A549 (cell line): ENCODE results near the gene R3HDM2. TPM values are rescaled to one million over a fixed set of nuclear protein-coding genes. Genes with fewer than 3 reads are reported as not detected.
A peak's percentile ranks its signal among the peaks of the same experiment; 100 is the strongest.
"Not testable (repeated sequence)": the region's sequence is repeated elsewhere in the genome, so short reads cannot be mapped to it uniquely, and the experiment has no call there.

Experiments
- ATAC-seq, 2 experiments: fragments of 200-7000 bp in 1 of 2; fragments of >200 bp in 1 of 2; cut with Nextera tagmentation in 1 of 2; cut with Tn5 transposase in 1 of 2; 3 replicates each; pipeline versions ENCODE4 v1.8.0 to v1.9.1; 2018 to 2020; ENCODE audit warnings: mild to moderate bottlenecking in 1 of 2, moderate library complexity in 1 of 2
- CTCF ChIA-PET: fragments of 300-600 bp; sonication (Branson Sonifier 250); formaldehyde crosslinking; extraction: SDS; loops from one replicate; lab custom pipeline; 2021; ENCODE audit warnings: antibody characterized with exemption, inconsistent platforms; lab: Yijun Ruan, JAX
- POLR2A ChIA-PET: fragments of 350-600 bp; formaldehyde crosslinking; extraction: SDS; loops from one replicate; lab custom pipeline; 2021; ENCODE audit warnings: antibody characterized with exemption, inconsistent platforms; lab: Yijun Ruan, JAX
- DNase-seq, 2 experiments: peaks; one replicate each; pipeline versions ENCODE4 v3.0.0 to v3.0.0-alpha.2; 2011 to 2016; ENCODE audit warnings: low read depth in 1 of 2, low spot score in 1 of 2
- FAIRE-seq: peaks from 2 replicates; lab custom pipeline; 2011; peaks lifted over from hg19 to GRCh38; lab: Jason Lieb, UNC
- H3K27ac ChIP-seq, 2 experiments: fragments of >200 bp; sonication (Bioruptor Twin); formaldehyde crosslinking; 3 replicates each; pipeline ENCODE4 v1.5.1; 2016 to 2017
- H3K4me1 ChIP-seq: fragments of >200 bp; sonication (Bioruptor Twin); formaldehyde crosslinking; 3 replicates; pipeline ENCODE4 v1.6.1; 2016
- H3K4me2 ChIP-seq: fragments of >200 bp; sonication (Bioruptor Twin); formaldehyde crosslinking; 3 replicates; pipeline ENCODE4 v1.6.1; 2016
- H3K4me3 ChIP-seq: fragments of >200 bp; sonication (Bioruptor Twin); formaldehyde crosslinking; 3 replicates; pipeline ENCODE4 v1.5.1; 2016
- H3K9me3 ChIP-seq: fragments of >200 bp; sonication (Bioruptor Twin); formaldehyde crosslinking; 3 replicates; pipeline ENCODE4 v1.6.1; 2016
- BCL3 ChIP-seq: fragments of >200 bp; sonication (Bioruptor Twin); formaldehyde crosslinking; IDR thresholded peaks from 3 replicates; pipeline ENCODE4 v1.6.1; 2016
- CEBPB ChIP-seq, 2 experiments: fragments of >200 bp in 1 of 2; sonication (Bioruptor Twin) in 1 of 2; formaldehyde crosslinking in 1 of 2; IDR thresholded peaks; 2 replicates each; pipeline ENCODE4 v1.6.1; 2012 to 2016
- CHD4 ChIP-seq: fragments of 200-600 bp; sonication (generic); IDR thresholded peaks from 2 replicates; pipeline ENCODE4 v1.6.1; 2016; ENCODE audit warnings: antibody characterized with exemption, mild to moderate bottlenecking, borderline replicate concordance
- EP300 ChIP-seq, 2 experiments: fragments of >200 bp; sonication (Bioruptor Twin); formaldehyde crosslinking; IDR thresholded peaks; 2 replicates in 1 of 2; 3 replicates in 1 of 2; pipeline ENCODE4 v1.6.1; 2016 to 2017
- FOSL2 ChIP-seq, 2 experiments: fragments of 450-650 bp in 1 of 2; fragments of >200 bp in 1 of 2; sonication (Bioruptor Twin) in 1 of 2; formaldehyde crosslinking; IDR thresholded peaks; 2 replicates each; pipeline versions ENCODE4 v1.5.0 to v1.6.1; 2016 to 2020; ENCODE audit warnings: mild to moderate bottlenecking in 1 of 2, moderate library complexity in 1 of 2
- GATA3 ChIP-seq: IDR thresholded peaks from 2 replicates; pipeline ENCODE4 v1.6.1; 2012; ENCODE audit warnings: borderline replicate concordance
- HOXB5 ChIP-seq: fragments of 250-450 bp; sonication (Bioruptor Pico); IDR thresholded peaks from 2 replicates; pipeline ENCODE4 v1.5.0; 2020; ENCODE audit warnings: mild to moderate bottlenecking, moderate library complexity
- JUN ChIP-seq, 2 experiments: fragments of >200 bp; sonication (Bioruptor Twin); formaldehyde crosslinking; IDR thresholded peaks; 2 replicates in 1 of 2; 3 replicates in 1 of 2; pipeline ENCODE4 v1.6.1; 2016 to 2017
- JUNB ChIP-seq: fragments of >200 bp; sonication (Bioruptor Twin); formaldehyde crosslinking; IDR thresholded peaks from 2 replicates; pipeline ENCODE4 v1.6.1; 2016
- KDM5A ChIP-seq: fragments of 200-600 bp; sonication (generic); IDR thresholded peaks from 2 replicates; pipeline ENCODE4 v1.6.1; 2016; ENCODE audit warnings: antibody characterized with exemption, mild to moderate bottlenecking
- MAFK ChIP-seq: fragments of 450-650 bp; IDR thresholded peaks from 2 replicates; pipeline ENCODE4 v1.6.1; 2014; ENCODE audit not compliant: partially characterized antibody
- NFE2L2 ChIP-seq: fragments of 150-350 bp; conservative IDR thresholded peaks from 2 replicates; pipeline ENCODE4 v1.6.1; 2014; ENCODE audit warnings: low read length
- NPAS2 ChIP-seq: fragments of 250-450 bp; sonication (Bioruptor Pico); IDR thresholded peaks from 2 replicates; pipeline ENCODE4 v1.8.0; 2022; ENCODE audit warnings: mild to moderate bottlenecking, moderate library complexity, borderline replicate concordance
- POLR2A ChIP-seq: IDR thresholded peaks from 2 replicates; pipeline ENCODE4 v1.6.1; 2012; ENCODE audit warnings: mild to moderate bottlenecking, low read length
- RARB ChIP-seq: fragments of 250-450 bp; sonication (Bioruptor Pico); IDR thresholded peaks from 2 replicates; pipeline ENCODE4 v1.8.0; 2021; ENCODE audit warnings: mild to moderate bottlenecking, moderate library complexity
- RCOR1 ChIP-seq: fragments of 150-350 bp; IDR thresholded peaks from 2 replicates; pipeline ENCODE4 v1.6.1; 2014; ENCODE audit warnings: antibody characterized with exemption, low read length, low read depth
- RFX5 ChIP-seq: fragments of 450-650 bp; IDR thresholded peaks from 2 replicates; pipeline ENCODE4 v1.7.1; 2014; ENCODE audit warnings: antibody characterized with exemption, mild to moderate bottlenecking, moderate library complexity
- RNF2 ChIP-seq: fragments of 200-600 bp; sonication (generic); IDR thresholded peaks from 2 replicates; pipeline ENCODE4 v1.6.1; 2016; ENCODE audit warnings: low read depth, mild to moderate bottlenecking, antibody characterized with exemption, moderate library complexity, borderline replicate concordance
- WGBS: methylation state at CpG from one replicate; pipeline ENCODE4 v1.1.6; 2017; ENCODE audit errors: missing lambda C conversion rate; 5-methylcytosine and 5-hydroxymethylcytosine counted together
- polyA plus RNA-seq, 4 experiments: library from polyadenylated mRNA; depleted of rRNA in 3 of 4; stranded (reverse); fragments of >200 nt; fragmentation: RNase III in 1 of 4; extraction: RNeasy Plus Mini Kit Qiagen cat#74134 plus additional on column Dnase treatment in 1 of 4; gene quantifications; 2 replicates in 3 of 4; 3 replicates in 1 of 4; pipeline ENCODE4 v1.2.3, GENCODE V29; 2011 to 2017
- TF ChIP-seq, protein P1 (sequence below): fragments of 450-650 bp; IDR thresholded peaks from 2 replicates; pipeline ENCODE4 v1.6.1; 2014; ENCODE audit warnings: antibody characterized with exemption
- TF ChIP-seq, protein P2 (sequence below): IDR thresholded peaks from 2 replicates; pipeline ENCODE4 v1.6.1; 2012
- TF ChIP-seq, protein P3 (sequence below): fragments of 200-600 bp; sonication (generic); IDR thresholded peaks from 2 replicates; pipeline ENCODE4 v1.6.1; 2016; ENCODE audit warnings: antibody characterized with exemption, mild to moderate bottlenecking, moderate library complexity

Gene R3HDM2
- polyA plus RNA-seq, 2 of the 4 experiments (the other 2 are of a cell fraction) = 14.0 to 30.6 TPM

GRCh38 chr12:57296291-57296690 lies 134.6 kb downstream of the R3HDM2 start:
- Histone ChIP-seq H3K4me2 (no peak overlapping the region), H3K4me3 (no peak overlapping the region), H3K9me3 (no peaks in the 10 kb centered on the region), H3K27ac (no peak overlapping the region), H3K4me1 (no peaks in the 10 kb centered on the region)
- DNase-seq = no peak
- CTCF ChIA-PET = interaction anchor here (0.9 to 4.6 kb wide), 4 partner anchors 9 to 157 kb away, joined by 3 to 26 read pairs (median 3); no protein-coding TSS in a partner anchor
- TF ChIP-seq CHD4 = no peak
- TF ChIP-seq RNF2 = no peak
- TF ChIP-seq EP300 (IDR thresholded peaks at IDR 0.05) = no peak
- TF ChIP-seq NPAS2 = no peak
- POLR2A ChIA-PET = no interaction called here
- FAIRE-seq = no peak
- 82% methylated on average over 4 of the region's 4 CpGs for WGBS
- no peak for ATAC-seq

- FAIRE-seq, H3K4me2 ChIP-seq, H3K9me3 ChIP-seq, H3K4me3 ChIP-seq, POLR2A ChIA-PET, ATAC-seq, DNase-seq: not testable (repeated sequence)
- H3K27ac ChIP-seq = peak overlapping the region in 1 of 2 experiments; percentile 90; a peak in 1 of 6 replicates
- CTCF ChIA-PET = interaction anchor here (1.1 to 3.2 kb wide), 4 partner anchors 13 to 174 kb away, joined by 3 to 15 read pairs (median 3); no protein-coding TSS in a partner anchor
- TF ChIP-seq CEBPB (IDR thresholded peaks at IDR 0.05) = peak in 1 of 2 experiments; percentile 49; a peak in 3 of 4 replicates
- H3K4me1 ChIP-seq = peaks cover 32% of the 10 kb centered on the region
- 92% methylated on average over 12 of the region's 12 CpGs for WGBS
Measured at GRCh38 chr12:57282073-57282472, 148.8 kb downstream of the R3HDM2 start.

DNA sequence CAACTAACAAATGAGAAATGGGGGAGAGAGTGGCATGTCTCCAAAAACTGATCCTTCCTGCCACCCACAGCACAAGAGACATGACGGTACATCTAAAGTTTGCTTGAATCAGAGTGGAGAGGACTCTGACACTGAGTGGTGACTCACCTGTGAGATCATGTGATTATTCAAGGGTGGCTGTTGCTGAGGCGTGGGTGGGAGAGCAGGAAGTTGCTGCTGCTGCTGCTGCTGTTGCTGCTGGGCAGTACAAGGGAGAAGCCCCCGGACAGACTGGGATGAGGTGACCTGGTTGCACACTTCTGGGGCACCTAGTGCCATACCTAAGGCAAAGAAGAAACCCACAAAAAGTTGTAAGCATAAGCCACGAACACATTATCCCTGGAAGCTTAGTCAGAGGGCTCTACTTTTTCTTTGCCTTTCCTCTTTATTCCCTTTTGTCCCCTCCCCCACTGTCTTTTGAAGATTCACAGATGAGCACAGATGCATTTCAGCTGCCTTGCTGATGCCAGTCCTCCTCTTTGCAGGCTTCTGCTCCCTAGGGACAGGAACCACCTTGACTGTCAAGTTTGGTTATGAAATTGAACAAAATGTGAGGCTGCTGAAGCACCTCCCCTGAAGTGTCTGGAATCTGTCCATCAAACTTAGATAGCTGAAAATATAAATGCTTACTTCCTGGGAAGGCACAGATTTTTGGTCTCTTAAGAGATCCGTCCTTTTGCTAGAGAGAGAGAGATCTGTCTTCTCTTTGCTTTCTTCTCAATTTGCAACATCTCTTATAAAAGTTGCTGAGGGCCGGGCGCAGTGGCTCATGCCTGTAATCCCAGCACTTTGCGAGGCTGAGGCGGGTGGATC lies 150.4 kb downstream of the R3HDM2 start:
- peak; percentile 95 to 98 for ATAC-seq
- WGBS = 51% methylated on average over 9 of the region's 9 CpGs
- peak; percentile 84 for FAIRE-seq
- TF ChIP-seq, protein P1, sequence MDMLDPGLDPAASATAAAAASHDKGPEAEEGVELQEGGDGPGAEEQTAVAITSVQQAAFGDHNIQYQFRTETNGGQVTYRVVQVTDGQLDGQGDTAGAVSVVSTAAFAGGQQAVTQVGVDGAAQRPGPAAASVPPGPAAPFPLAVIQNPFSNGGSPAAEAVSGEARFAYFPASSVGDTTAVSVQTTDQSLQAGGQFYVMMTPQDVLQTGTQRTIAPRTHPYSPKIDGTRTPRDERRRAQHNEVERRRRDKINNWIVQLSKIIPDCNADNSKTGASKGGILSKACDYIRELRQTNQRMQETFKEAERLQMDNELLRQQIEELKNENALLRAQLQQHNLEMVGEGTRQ = peak; percentile 76
- peak; percentile 71 for TF ChIP-seq FOSL2 (IDR thresholded peaks at IDR 0.05)
- TF ChIP-seq FOSL2 (CRISPR knock-in tag; IDR thresholded peaks at IDR 0.05) = peak; percentile 95
- TF ChIP-seq EP300 (IDR thresholded peaks at IDR 0.05) = peak in 1 of 2 experiments; percentile 45; a peak in 2 of 5 replicates
- 0 out of 2 replicates have a peak, but pooled peaks have one; percentile 28 for TF ChIP-seq RCOR1
- no peak for TF ChIP-seq GATA3
- no peak for TF ChIP-seq KDM5A
- TF ChIP-seq, protein P2, sequence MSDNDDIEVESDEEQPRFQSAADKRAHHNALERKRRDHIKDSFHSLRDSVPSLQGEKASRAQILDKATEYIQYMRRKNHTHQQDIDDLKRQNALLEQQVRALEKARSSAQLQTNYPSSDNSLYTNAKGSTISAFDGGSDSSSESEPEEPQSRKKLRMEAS = peak; percentile 76
- 0 out of 3 replicates have a peak, but pooled peaks have one; percentile 41 for TF ChIP-seq BCL3
- TF ChIP-seq MAFK = peak; percentile 46
- TF ChIP-seq NFE2L2 = no peak
- TF ChIP-seq JUNB = peak; percentile 76
- peak; percentile 67; the same call in 1 of the 2 replicates for TF ChIP-seq RFX5
- TF ChIP-seq POLR2A = peak; percentile 34
- TF ChIP-seq, protein P3, sequence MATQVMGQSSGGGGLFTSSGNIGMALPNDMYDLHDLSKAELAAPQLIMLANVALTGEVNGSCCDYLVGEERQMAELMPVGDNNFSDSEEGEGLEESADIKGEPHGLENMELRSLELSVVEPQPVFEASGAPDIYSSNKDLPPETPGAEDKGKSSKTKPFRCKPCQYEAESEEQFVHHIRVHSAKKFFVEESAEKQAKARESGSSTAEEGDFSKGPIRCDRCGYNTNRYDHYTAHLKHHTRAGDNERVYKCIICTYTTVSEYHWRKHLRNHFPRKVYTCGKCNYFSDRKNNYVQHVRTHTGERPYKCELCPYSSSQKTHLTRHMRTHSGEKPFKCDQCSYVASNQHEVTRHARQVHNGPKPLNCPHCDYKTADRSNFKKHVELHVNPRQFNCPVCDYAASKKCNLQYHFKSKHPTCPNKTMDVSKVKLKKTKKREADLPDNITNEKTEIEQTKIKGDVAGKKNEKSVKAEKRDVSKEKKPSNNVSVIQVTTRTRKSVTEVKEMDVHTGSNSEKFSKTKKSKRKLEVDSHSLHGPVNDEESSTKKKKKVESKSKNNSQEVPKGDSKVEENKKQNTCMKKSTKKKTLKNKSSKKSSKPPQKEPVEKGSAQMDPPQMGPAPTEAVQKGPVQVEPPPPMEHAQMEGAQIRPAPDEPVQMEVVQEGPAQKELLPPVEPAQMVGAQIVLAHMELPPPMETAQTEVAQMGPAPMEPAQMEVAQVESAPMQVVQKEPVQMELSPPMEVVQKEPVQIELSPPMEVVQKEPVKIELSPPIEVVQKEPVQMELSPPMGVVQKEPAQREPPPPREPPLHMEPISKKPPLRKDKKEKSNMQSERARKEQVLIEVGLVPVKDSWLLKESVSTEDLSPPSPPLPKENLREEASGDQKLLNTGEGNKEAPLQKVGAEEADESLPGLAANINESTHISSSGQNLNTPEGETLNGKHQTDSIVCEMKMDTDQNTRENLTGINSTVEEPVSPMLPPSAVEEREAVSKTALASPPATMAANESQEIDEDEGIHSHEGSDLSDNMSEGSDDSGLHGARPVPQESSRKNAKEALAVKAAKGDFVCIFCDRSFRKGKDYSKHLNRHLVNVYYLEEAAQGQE = no peak
- peak; percentile 36 to 53; a peak in 3 of 5 replicates for TF ChIP-seq JUN (IDR thresholded peaks at IDR 0.05)
- TF ChIP-seq RARB = no peak
- TF ChIP-seq HOXB5 (CRISPR knock-in tag) = no peak
- no peak overlapping the region for H3K4me3 ChIP-seq
- H3K9me3 ChIP-seq = no peaks in the 10 kb centered on the region
- peaks cover 32% of the 10 kb centered on the region for H3K4me1 ChIP-seq
- peak overlapping the region; percentile 73 for H3K4me2 ChIP-seq
- ChIA-PET CTCF (interaction anchor here (0.5 to 3.2 kb wide), 10 partner anchors 9 to 1215 kb away, joined by 3 to 15 read pairs (median 4); no protein-coding TSS in a partner anchor), POLR2A (interaction anchor here (0.6 kb wide), 1 partner anchor 40 kb away, joined by 4 read pairs; no protein-coding TSS in a partner anchor)
- DNase-seq = peak; percentile 78 to 89
- peak overlapping the region; percentile 73 to 90 for H3K27ac ChIP-seq
